SK-N-SH (cell line): ENCODE results near the gene CLIC5. TPM values are rescaled to one million over a fixed set of nuclear protein-coding genes. Genes with fewer than 3 reads are reported as not detected.

Experiments used
- CTCF ChIA-PET: fragments of 300-600, 350-600 bp; formaldehyde crosslinking; extraction: SDS; loops from one replicate; lab custom pipeline; 2021; lab: Yijun Ruan, JAX
- POLR2A ChIA-PET: fragments of 350-600 bp; sonication (Branson Sonifier 250); formaldehyde crosslinking; extraction: SDS; loops from one replicate; lab custom pipeline; 2020; ENCODE audit warnings: antibody characterized with exemption, inconsistent platforms; lab: Yijun Ruan, JAX
- DNase-seq: peaks from one replicate; pipeline ENCODE4 v3.0.0; 2012
- H2AFZ ChIP-seq: fragments of 200-600 bp; sonication (generic); 2 replicates; pipeline ENCODE4 v1.8.1; 2016; ENCODE audit warnings: antibody characterized with exemption, mild to moderate bottlenecking, low read depth
- H3F3A ChIP-seq: fragments of 200-600 bp; sonication (generic); replicated peaks from 2 replicates; pipeline ENCODE3; 2016; ENCODE audit warnings: antibody characterized with exemption, mild to moderate bottlenecking; ENCODE audit not compliant: insufficient read depth
- H3K27ac ChIP-seq, 2 experiments: fragments of 200-500 bp in 1 of 2; fragments of 200-600 bp in 1 of 2; sonication (Bioruptor generic) in 1 of 2; sonication (generic), shearing (Covaris generic) in 1 of 2; 2 replicates each; pipeline versions ENCODE4 v1.5.1 to v1.6.1; 2014 to 2016; ENCODE audit warnings: low read depth in 2 of 2, inconsistent platforms in 1 of 2, low read length in 1 of 2, mild to moderate bottlenecking in 1 of 2, mixed read lengths in 1 of 2
- H3K27me3 ChIP-seq: fragments of 200-600 bp; sonication (generic), shearing (Covaris generic); 2 replicates; pipeline ENCODE4 v1.6.1; 2016; ENCODE audit warnings: mixed run types; ENCODE audit not compliant: insufficient read depth
- H3K36me3 ChIP-seq, 2 experiments: fragments of 200-500 bp in 1 of 2; fragments of 200-600 bp in 1 of 2; sonication (Bioruptor generic) in 1 of 2; sonication (generic) in 1 of 2; replicated peaks in 1 of 2; 2 replicates each; pipeline versions ENCODE3 to v1.5.1; 2014 to 2016; ENCODE audit warnings: low read length in 1 of 2, mild to moderate bottlenecking in 1 of 2; ENCODE audit not compliant: insufficient read depth in 2 of 2, control insufficient read depth in 1 of 2
- H3K4me1 ChIP-seq, 2 experiments: fragments of 200-500 bp in 1 of 2; fragments of 200-600 bp in 1 of 2; sonication (Bioruptor generic) in 1 of 2; sonication (generic), shearing (Covaris generic) in 1 of 2; 2 replicates each; pipeline versions ENCODE4 v1.5.1 to v1.6.1; 2014 to 2016; ENCODE audit warnings: low read depth in 1 of 2, low read length in 1 of 2, mixed run types in 1 of 2; ENCODE audit not compliant: insufficient read depth in 2 of 2, control insufficient read depth in 1 of 2
- H3K4me2 ChIP-seq: fragments of 200-600 bp; sonication (generic), shearing (Covaris generic); 2 replicates; pipeline ENCODE4 v1.6.1; 2017; ENCODE audit warnings: mixed run types
- H3K4me3 ChIP-seq, 2 experiments: fragments of 200-500 bp in 1 of 2; fragments of 200-600 bp in 1 of 2; sonication (Bioruptor generic) in 1 of 2; sonication (generic), shearing (Covaris generic) in 1 of 2; 2 replicates each; pipeline versions ENCODE4 v1.5.1 to v1.8.1; 2014 to 2016; ENCODE audit warnings: low read depth in 2 of 2, inconsistent platforms in 1 of 2, low read length in 1 of 2, mild to moderate bottlenecking in 1 of 2, mixed read lengths in 1 of 2, moderate library complexity in 1 of 2
- H3K79me2 ChIP-seq: fragments of 200-600 bp; sonication (generic); 2 replicates; pipeline ENCODE4 v1.8.1; 2017; ENCODE audit warnings: mild to moderate bottlenecking; ENCODE audit not compliant: insufficient read depth
- H3K9ac ChIP-seq: fragments of 200-600 bp; sonication (generic); 2 replicates; pipeline ENCODE4 v1.6.1; 2017; ENCODE audit warnings: mixed run types
- H3K9me2 ChIP-seq: fragments of 200-600 bp; sonication (generic); 2 replicates; pipeline ENCODE4 v1.6.1; 2017; ENCODE audit warnings: mixed run types
- H3K9me3 ChIP-seq: fragments of 200-600 bp; sonication (generic); 2 replicates; pipeline ENCODE4 v1.6.1; 2017; ENCODE audit warnings: mixed run types, mild to moderate bottlenecking, moderate library complexity
- H4K20me1 ChIP-seq: fragments of 200-600 bp; sonication (generic); 2 replicates; pipeline ENCODE4 v1.6.1; 2017; ENCODE audit warnings: mild to moderate bottlenecking, mixed run types; ENCODE audit not compliant: insufficient read depth
- CHD2 ChIP-seq: fragments of 150-350 bp; IDR thresholded peaks from 2 replicates; pipeline ENCODE4 v1.6.1; 2018; ENCODE audit warnings: low read length; ENCODE audit not compliant: partially characterized antibody
- ELF1 ChIP-seq: IDR thresholded peaks from 2 replicates; pipeline ENCODE4 v1.4.0; 2012
- EP300 ChIP-seq, 2 experiments: IDR thresholded peaks; 2 replicates each; pipeline versions ENCODE4 v1.4.0 to v1.6.1; 2012; ENCODE audit warnings: borderline replicate concordance in 1 of 2, low read depth in 1 of 2, low read length in 1 of 2
- EZH2phosphoT487 ChIP-seq: fragments of 200-600 bp; sonication (generic); IDR thresholded peaks from 2 replicates; pipeline ENCODE4 v1.6.1; 2017; ENCODE audit warnings: low read depth, mixed run types, mild to moderate bottlenecking, antibody characterized with exemption, moderate library complexity, borderline replicate concordance
- FOSL2 ChIP-seq: IDR thresholded peaks from 2 replicates; pipeline ENCODE4 v1.4.0; 2012; ENCODE audit warnings: low read depth, mild to moderate bottlenecking, moderate library complexity, borderline replicate concordance
- FOXJ3 ChIP-seq: sonication (generic); formaldehyde crosslinking; IDR thresholded peaks from 2 replicates; pipeline ENCODE4 v1.5.1; 2020; ENCODE audit warnings: mild to moderate bottlenecking, missing genetic modification reagents
- FOXM1 ChIP-seq: IDR thresholded peaks from 2 replicates; pipeline ENCODE4 v1.4.0; 2012; ENCODE audit warnings: low read depth, mild to moderate bottlenecking
- GATA2 ChIP-seq: sonication (generic); formaldehyde crosslinking; IDR thresholded peaks from 2 replicates; pipeline ENCODE4 v1.5.0; 2020; ENCODE audit warnings: mild to moderate bottlenecking, missing genetic modification reagents
- MAX ChIP-seq: IDR thresholded peaks from 2 replicates; pipeline ENCODE4 v1.4.0; 2012; ENCODE audit warnings: low read depth
- PBX3 ChIP-seq: IDR thresholded peaks from 2 replicates; pipeline ENCODE4; 2012
- RFX5 ChIP-seq: IDR thresholded peaks from 2 replicates; pipeline ENCODE4 v1.6.1; 2012; ENCODE audit warnings: mild to moderate bottlenecking, improper control_type of control experiment, low read length
- RXRA ChIP-seq: IDR thresholded peaks from 2 replicates; pipeline ENCODE4 v1.4.0; 2012; ENCODE audit warnings: low read depth, mild to moderate bottlenecking, borderline replicate concordance
- SIN3A ChIP-seq: IDR thresholded peaks from 2 replicates; pipeline ENCODE4 v1.6.1; 2012; ENCODE audit warnings: low read depth, mild to moderate bottlenecking, low read length, moderate library complexity, borderline replicate concordance
- TCF12 ChIP-seq: IDR thresholded peaks from 2 replicates; pipeline ENCODE4 v1.4.0; 2012
- TEAD4 ChIP-seq: IDR thresholded peaks from 2 replicates; pipeline ENCODE4 v1.4.0; 2012; ENCODE audit warnings: mild to moderate bottlenecking, borderline replicate concordance; ENCODE audit not compliant: insufficient read depth
- USF2 ChIP-seq: fragments of 150-350 bp; IDR thresholded peaks from 2 replicates; pipeline ENCODE4 v1.6.1; 2017; ENCODE audit warnings: antibody characterized with exemption, low read length, low read depth, borderline replicate concordance
- ZBTB33 ChIP-seq: IDR thresholded peaks from 2 replicates; pipeline ENCODE4 v1.4.0; 2012; ENCODE audit warnings: low read depth, borderline replicate concordance
- WGBS: methylation state at CpG from one replicate; pipeline ENCODE4 v1.1.6; 2017; ENCODE audit warnings: low lambda C conversion rate; 5-methylcytosine and 5-hydroxymethylcytosine counted together
- polyA plus RNA-seq, 3 experiments: library from polyadenylated mRNA; depleted of rRNA; stranded (reverse); fragments of >200 nt; gene quantifications; 2 replicates each; pipeline ENCODE4 v1.2.3, GENCODE V29; 2012

Gene CLIC5
- polyA plus RNA-seq, 1 of the 3 experiments (the other 2 are of a cell fraction): 0.03 TPM

GRCh38 chr6:45858691-45859090 lies 157.0 kb downstream of the CLIC5 start:
- no peak overlapping the region for H3K27ac ChIP-seq
- ChIA-PET CTCF (no interaction called here), POLR2A (no interaction called here)
- no peaks in the 10 kb centered on the region for H3K79me2 ChIP-seq
- no peaks in the 10 kb centered on the region for H4K20me1 ChIP-seq
- no peak overlapping the region for H3K4me3 ChIP-seq
- no peak overlapping the region for H2AFZ ChIP-seq
- no peak for DNase-seq
- peaks cover 41% of the 10 kb centered on the region; the same call in 1 of the 2 replicates for H3K27me3 ChIP-seq
- H3K9ac ChIP-seq: no peak overlapping the region
- TF ChIP-seq MAX: no peak
- TF ChIP-seq, all 33 proteins: peak for 0
- WGBS: 5% methylated on average over 3 of the region's 3 CpGs
- Histone ChIP-seq H3K9me2 (no peaks in the 10 kb centered on the region), H3F3A (no peaks in the 10 kb centered on the region), H3K9me3 (no peaks in the 10 kb centered on the region), H3K4me2 (no peak overlapping the region), H3K4me1 (no peaks in the 10 kb centered on the region), H3K36me3 (no peaks in the 10 kb centered on the region)

GRCh38 chr6:45857827-45858226 lies 157.8 kb downstream of the CLIC5 start:
- Histone ChIP-seq H3F3A (no peaks in the 10 kb centered on the region), H3K9me3 (no peaks in the 10 kb centered on the region), H3K27ac (no peak overlapping the region), H4K20me1 (no peaks in the 10 kb centered on the region), H3K9ac (no peak overlapping the region), H2AFZ (no peak overlapping the region), H3K79me2 (no peaks in the 10 kb centered on the region), H3K27me3 (peaks cover 48% of the 10 kb centered on the region; the same call in 1 of the 2 replicates), H3K4me3 (no peak overlapping the region), H3K36me3 (no peaks in the 10 kb centered on the region), H3K4me1 (no peaks in the 10 kb centered on the region), H3K4me2 (no peak overlapping the region), H3K9me2 (no peaks in the 10 kb centered on the region)
- TF ChIP-seq TCF12: no peak
- TF ChIP-seq FOSL2: no peak
- no peak for TF ChIP-seq RXRA
- no peak for TF ChIP-seq EZH2phosphoT487
- no peak for TF ChIP-seq SIN3A
- no peak for TF ChIP-seq USF2
- TF ChIP-seq FOXJ3 (CRISPR knock-in tag): no peak
- TF ChIP-seq ELF1: no peak
- ChIA-PET CTCF (no interaction called here), POLR2A (no interaction called here)
- 5% methylated on average over 2 of the region's 2 CpGs for WGBS
- no peak for DNase-seq

GRCh38 chr6:45855642-45856394 lies 159.8 kb downstream of the CLIC5 start:
- Histone ChIP-seq H3K9me2 (no peaks in the 10 kb centered on the region), H3K9me3 (no peaks in the 10 kb centered on the region), H3K27me3 (peaks cover 53% of the 10 kb centered on the region; the same call in 1 of the 2 replicates), H3K79me2 (no peaks in the 10 kb centered on the region)
- DNase-seq: no peak
- 4% methylated on average over 3 of the region's 3 CpGs for WGBS
- TF ChIP-seq TEAD4 (no peak), FOXJ3 (CRISPR knock-in tag) (no peak), CHD2 (no peak), ZBTB33 (no peak), PBX3 (no peak), ELF1 (no peak), GATA2 (CRISPR knock-in tag) (no peak), RFX5 (no peak), FOXM1 (no peak), EP300 (IDR thresholded peaks at IDR 0.05; ENCODE audit: borderline replicate concordance in 1 of 2, low read depth in 1 of 2, low read length in 1 of 2) (no peak), FOSL2 (no peak)
- TF ChIP-seq, all 33 proteins: peak for 0
- H3K36me3 ChIP-seq: no peaks in the 10 kb centered on the region
- no peak overlapping the region for H3K9ac ChIP-seq
- no peak overlapping the region for H3K27ac ChIP-seq
- CTCF ChIA-PET: no interaction called here
- POLR2A ChIA-PET: no interaction called here
- no peaks in the 10 kb centered on the region for H3F3A ChIP-seq
- no peaks in the 10 kb centered on the region for H3K4me1 ChIP-seq
- H4K20me1 ChIP-seq: no peaks in the 10 kb centered on the region
- no peak overlapping the region for H3K4me2 ChIP-seq
- no peak overlapping the region for H3K4me3 ChIP-seq
- no peak overlapping the region for H2AFZ ChIP-seq
